ENCODE data around the gene JPH2.
"Not testable (repeated sequence)": the region's sequence is repeated elsewhere in the genome, so short reads cannot be mapped to it uniquely, and the experiment has no call there.

JPH2 gene

GRCh38 chr20:44211177-44212039 is 24.4 kb upstream of the JPH2 start:
- no peak for DNase-seq (ENCODE audit: low read depth in 2 of 3, low spot score in 1 of 3)

- DNase-seq (ENCODE audit: low read depth in 2 of 3, low spot score in 1 of 3) = peak; percentile 94 to 96 (median 95)
Measured at GRCh38 chr20:44210406-44211176, 23.6 kb upstream of the JPH2 start, which contains the start of gene OSER1. OSER1 (minus strand) TSS chr20:44210771; CDS start chr20:44206957, 3,814 bp downstream.

DNA sequence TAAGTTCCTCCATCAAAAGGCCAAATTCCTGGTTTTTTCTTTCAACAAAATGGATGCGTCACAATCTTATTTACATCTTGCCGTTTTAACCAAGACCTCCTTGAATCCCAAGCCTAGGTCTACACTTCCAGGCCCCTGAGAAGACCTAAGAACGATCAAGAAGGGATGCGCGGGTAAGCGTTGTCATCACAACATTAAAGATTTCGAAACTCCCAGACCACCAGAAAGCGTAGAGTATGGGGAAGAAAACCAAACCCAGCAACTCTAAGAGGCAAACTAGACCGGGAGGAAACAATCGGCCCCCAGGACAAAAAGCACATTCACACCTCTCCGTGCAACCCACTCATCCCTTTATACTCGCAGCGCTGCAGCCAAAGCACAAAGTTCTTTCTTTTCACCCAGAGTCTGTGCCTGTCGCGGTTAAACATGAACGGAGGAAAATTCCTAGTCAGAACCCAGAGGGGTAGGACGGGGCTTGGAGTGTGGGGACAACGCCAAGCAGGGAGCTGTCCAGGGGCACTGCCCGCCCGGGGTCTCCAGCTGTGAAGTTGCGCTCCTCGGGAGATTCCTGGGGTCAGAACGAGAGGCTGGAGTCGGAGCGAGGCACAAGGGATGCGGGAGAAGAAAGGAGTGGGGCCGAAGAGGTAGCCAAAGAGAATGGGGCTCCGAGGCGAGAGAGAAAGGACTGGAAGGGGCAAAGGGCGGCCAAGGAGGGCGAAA is 22.9 kb upstream of the JPH2 start:
- no peak for DNase-seq (ENCODE audit: low read depth in 2 of 3, low spot score in 1 of 3)

GRCh38 chr20:44208770-44209169 is 21.8 kb upstream of the JPH2 start:
- no peak for DNase-seq (ENCODE audit: low read depth in 2 of 3, low spot score in 1 of 3)

DNA sequence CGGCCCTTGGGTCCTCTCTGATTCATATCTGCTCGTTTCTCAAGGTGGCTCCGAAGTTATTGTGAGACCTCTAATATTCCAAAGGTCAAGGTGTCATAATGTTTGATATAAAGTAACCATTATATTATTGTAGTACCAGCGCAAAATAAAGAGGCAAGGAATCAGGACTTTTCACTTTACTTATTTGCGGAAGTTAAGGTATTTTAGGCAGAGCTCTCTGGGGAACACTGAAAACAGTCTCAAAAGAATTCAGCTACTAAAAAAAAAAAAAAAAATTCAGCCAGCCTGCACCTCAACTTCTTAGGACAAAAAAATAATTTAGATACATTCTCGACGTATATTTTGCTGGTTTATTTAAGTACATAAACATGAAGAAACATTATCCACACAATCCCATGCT is 21.2 kb upstream of the JPH2 start:
- DNase-seq (ENCODE audit: low read depth in 2 of 3, low spot score in 1 of 3) = no peak

GRCh38 chr20:44207126-44207723 is 20.2 kb upstream of the JPH2 start:
- DNase-seq (ENCODE audit: low read depth in 2 of 3, low spot score in 1 of 3) = no peak

DNA sequence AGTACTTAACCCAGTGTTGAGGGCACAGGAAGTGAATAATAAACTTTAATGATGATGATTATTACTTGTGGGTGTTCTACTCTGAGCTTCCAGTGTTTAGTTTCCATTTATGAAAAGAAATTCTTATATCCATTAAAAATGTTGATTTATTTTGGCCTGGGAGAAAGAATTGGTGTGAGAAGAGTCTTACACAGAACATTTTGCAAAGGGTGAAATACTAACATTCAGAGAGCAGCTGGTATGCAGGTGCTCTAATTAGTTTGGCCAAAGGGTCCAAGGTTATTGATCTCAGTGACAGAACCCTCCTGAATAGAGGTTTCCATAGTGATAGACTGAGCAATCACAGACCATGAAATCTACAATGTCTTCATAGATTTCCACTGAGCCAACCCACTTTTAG is 19.1 kb upstream of the JPH2 start:
- DNase-seq (ENCODE audit: low read depth in 2 of 3, low spot score in 1 of 3) = no peak

- no peak for DNase-seq (ENCODE audit: low read depth in 2 of 3, low spot score in 1 of 3)
Measured at GRCh38 chr20:44204832-44205215, 17.8 kb upstream of the JPH2 start.

DNA sequence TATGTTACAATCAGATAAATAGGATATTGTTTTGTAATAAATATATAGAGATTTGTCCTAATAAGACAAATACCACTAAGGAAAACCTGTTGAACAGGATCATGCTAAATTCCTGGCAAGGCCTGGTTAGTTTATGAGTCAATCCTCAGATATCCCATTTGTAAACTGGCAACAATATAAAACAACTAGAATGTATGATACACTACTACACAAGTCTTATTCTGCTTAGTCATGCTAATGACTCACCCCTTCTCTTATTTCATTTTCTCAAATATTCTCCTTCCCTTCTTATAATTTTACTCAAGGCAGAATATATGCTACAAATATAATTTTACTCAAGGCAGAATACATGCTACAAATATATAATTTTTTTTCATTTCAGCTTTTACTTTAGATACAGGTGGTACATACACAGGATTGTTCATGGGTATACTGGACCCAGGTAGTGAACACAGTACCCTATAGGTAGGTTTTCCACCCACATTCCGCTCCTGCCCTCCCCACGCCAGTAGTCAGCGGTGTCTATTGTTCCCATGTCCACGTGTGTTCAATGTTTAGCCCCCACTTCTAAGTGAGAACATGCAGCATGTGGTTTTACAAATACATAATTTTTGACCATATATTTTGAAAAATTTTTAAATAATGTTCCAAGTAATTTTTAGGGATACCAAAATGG is 17.3 kb upstream of the JPH2 start:
- no peak for DNase-seq (ENCODE audit: low read depth in 2 of 3, low spot score in 1 of 3)

- no peak for DNase-seq (ENCODE audit: low read depth in 2 of 3, low spot score in 1 of 3)
Measured at GRCh38 chr20:44203161-44203560, 16.2 kb upstream of the JPH2 start.

- no peak for DNase-seq (ENCODE audit: low read depth in 2 of 3, low spot score in 1 of 3)
Measured at GRCh38 chr20:44200983-44201382, 14.0 kb upstream of the JPH2 start.

- DNase-seq (ENCODE audit: low read depth in 2 of 3, low spot score in 1 of 3) = no peak
Measured at GRCh38 chr20:44200371-44200770, 13.4 kb upstream of the JPH2 start.

DNA sequence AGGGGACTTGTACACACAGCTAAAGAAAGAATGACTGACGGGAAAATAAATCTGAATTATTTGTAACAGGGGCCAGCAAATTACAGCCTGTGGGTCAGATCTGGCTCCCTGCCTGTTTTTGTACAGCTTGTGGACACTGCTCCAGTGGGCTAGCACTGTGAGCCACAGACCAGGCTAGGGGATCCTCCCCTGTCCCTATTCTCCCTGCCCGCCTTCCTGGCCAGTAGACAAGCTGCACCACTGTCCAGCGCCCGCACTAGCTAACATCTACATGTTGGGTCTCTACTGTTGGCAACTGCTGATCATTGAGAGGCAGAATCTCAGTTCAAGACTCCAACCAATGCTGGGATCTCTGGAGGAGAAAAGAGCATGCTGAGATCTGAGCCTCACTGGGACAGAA is 12.9 kb upstream of the JPH2 start:
- DNase-seq (ENCODE audit: low read depth in 2 of 3, low spot score in 1 of 3) = no peak

GRCh38 chr20:44198872-44199271 is 11.9 kb upstream of the JPH2 start:
- peak in 1 of 3 donors; percentile 19 for DNase-seq (ENCODE audit: low read depth in 2 of 3, low spot score in 1 of 3)

GRCh38 chr20:44196271-44196670 is 9.3 kb upstream of the JPH2 start:
- DNase-seq (ENCODE audit: low read depth in 2 of 3, low spot score in 1 of 3) = no peak

DNA sequence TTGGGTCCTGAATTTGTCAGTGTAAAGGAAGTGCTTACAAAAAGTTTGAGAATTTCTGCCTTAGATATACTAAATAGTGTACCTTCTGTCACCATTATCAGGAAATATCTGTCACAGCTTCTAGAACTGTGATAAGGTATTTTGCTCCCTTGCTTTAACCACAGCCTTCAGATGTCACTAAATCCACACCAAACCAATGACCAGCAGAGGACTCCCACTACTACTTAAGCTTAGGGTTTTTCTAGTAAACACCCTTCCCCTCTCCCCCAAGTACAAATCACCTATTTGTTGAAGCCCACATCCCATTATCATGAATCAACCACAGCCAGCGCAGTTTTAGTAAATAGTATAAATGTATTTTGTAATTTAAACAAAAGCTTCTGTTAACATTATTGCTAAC is 8.6 kb upstream of the JPH2 start:
- no peak for DNase-seq (ENCODE audit: low read depth in 2 of 3, low spot score in 1 of 3)

DNA sequence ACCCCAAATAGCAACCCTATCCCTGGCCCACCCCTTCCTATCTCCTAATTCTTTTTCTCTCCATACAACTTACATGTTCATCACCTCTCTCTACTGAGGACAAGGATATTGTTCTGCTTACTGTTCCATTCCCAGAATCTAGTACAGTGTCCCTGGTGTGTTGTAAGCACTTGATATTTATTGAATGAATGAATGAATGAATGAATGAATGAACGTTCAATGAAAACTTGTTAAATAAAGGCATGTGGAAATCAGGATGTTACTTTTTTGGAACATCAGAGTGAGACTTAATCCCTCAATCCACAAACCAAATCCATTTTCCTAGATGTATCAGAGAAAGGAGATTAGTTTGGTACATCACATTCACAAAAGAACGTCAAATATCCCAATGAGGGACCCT is 6.8 kb upstream of the JPH2 start:
- no peak for DNase-seq (ENCODE audit: low read depth in 2 of 3, low spot score in 1 of 3)

DNA sequence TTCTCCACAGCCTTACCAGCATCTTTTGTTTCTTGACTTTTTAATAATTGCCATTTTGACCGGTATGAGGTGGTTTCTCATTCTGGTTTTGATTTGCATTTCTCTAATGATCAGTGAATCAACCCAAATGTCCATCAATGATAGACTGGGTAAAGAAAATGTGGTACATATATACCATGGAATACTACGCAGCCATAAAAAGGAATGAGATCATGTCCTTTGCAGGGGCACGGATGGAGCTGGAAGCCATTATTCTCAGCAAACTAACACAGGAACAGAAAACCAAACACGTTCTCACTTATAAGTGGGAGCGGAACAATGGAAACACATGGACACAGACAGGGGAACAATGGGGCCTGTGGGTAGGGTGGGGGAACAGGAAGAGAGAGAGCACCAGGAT is 4.7 kb upstream of the JPH2 start:
- not testable (repeated sequence) for DNase-seq (ENCODE audit: low read depth in 2 of 3, low spot score in 1 of 3)

DNA sequence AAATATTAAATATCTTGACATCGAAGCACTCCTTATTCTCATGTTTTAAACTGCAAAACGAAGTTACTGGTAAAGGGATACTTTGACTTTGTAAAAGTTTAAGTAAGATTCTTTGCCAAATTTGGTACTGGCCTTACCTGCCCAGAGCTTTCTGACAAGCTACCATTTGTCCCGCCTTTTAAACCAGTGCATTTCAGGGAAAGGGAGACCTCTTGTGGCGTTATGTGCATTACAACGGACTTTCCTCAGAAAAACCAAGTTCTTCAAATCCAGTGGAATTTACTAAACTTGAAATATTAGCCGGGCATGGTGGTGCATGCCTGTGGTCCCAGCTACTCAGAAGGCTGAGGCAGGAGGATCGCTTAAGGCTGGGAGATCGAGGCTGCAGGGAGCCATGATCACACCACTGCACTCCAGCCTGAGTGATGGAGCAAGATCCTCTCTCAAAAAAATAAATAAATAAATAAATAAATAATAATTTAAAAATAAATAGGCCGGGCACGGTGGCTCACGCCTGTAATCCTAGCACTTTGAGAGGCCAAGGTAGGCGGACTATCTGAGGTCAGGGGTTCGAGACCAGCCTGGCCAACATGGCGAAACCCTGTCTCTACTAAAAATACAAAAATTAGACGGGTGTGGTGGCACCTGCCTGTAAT is 3.3 kb upstream of the JPH2 start:
- DNase-seq (ENCODE audit: low read depth in 2 of 3, low spot score in 1 of 3) = peak; percentile 8 to 56 (median 12)

DNA sequence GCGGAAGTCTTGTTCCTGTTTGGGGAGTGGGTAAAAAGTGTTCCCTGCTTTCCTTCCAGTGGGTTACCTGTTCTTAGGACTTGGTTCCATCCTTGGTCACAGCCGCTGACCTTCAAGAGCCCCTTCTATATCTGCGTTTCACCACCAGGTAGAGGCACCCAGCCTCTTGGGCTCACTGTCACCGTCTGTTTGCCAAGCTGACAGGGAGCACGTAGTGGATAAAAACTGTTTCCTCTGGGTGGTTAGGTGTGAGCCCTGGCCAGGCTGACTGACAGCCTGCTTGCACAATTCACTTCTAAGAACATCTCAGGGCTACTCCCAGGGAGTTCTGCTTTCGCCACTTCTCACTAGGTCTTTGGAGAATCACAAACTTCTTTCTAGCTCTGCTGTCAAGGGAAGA is 1.8 kb upstream of the JPH2 start:
- DNase-seq (ENCODE audit: low read depth in 2 of 3, low spot score in 1 of 3) = no peak

Measured in stimulated activated CD4-positive, alpha-beta T cell treated with anti-CD3 and anti-CD28 coated beads, Interleukin-12 subunit alpha, Interleukin-12 subunit beta, amount 100 ng/mL, for 48 hours (primary cell).